ENCODE measurements around the gene HMGN2.

Gene HMGN2

GRCh38 chr1:26516987-26517765, 44.9 kb downstream of the HMGN2 start:
- H3K27me3 ChIP-seq (ENCODE audit: insufficient read depth, poor library complexity, severe bottlenecking) = no peaks in the 10 kb centered on the region
- H3K4me3 ChIP-seq (ENCODE audit: severe bottlenecking) = no peak overlapping the region
- no peaks in the 10 kb centered on the region for H3K36me3 ChIP-seq (ENCODE audit: low read depth)
- H3K9me3 ChIP-seq (ENCODE audit: severe bottlenecking) = no peaks in the 10 kb centered on the region
- H3K4me1 ChIP-seq (ENCODE audit: insufficient read depth, poor library complexity, severe bottlenecking) = no peaks in the 10 kb centered on the region
- TF ChIP-seq CTCF (IDR thresholded peaks at IDR 0.05; ENCODE audit: poor library complexity, severe bottlenecking) = no peak
- no peak overlapping the region for H3K27ac ChIP-seq (ENCODE audit: poor library complexity, severe bottlenecking)
- no peak for ATAC-seq (ENCODE audit: low read depth)
- no peak for DNase-seq (ENCODE audit: low spot score)

DNA sequence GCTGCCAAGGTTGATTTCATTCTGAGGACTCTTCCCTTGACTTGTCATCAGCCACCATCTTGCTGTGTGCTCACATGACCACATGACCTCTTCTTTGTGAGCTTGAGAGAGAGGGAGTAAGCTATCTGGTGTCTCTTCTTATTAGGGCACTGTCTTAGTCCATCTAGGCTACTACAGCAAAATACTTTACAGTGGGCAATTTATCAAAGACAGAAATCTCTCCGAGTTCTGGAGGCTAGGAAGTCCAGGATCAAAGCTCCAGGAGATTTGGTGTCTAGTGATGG, 45.5 kb downstream of the HMGN2 start:
- Histone ChIP-seq H3K27me3 (ENCODE audit: insufficient read depth, poor library complexity, severe bottlenecking) (no peaks in the 10 kb centered on the region), H3K4me1 (ENCODE audit: insufficient read depth, poor library complexity, severe bottlenecking) (no peaks in the 10 kb centered on the region), H3K36me3 (ENCODE audit: low read depth) (no peaks in the 10 kb centered on the region), H3K27ac (ENCODE audit: poor library complexity, severe bottlenecking) (no peak overlapping the region), H3K9me3 (ENCODE audit: severe bottlenecking) (no peaks in the 10 kb centered on the region), H3K4me3 (ENCODE audit: severe bottlenecking) (no peak overlapping the region)
- no peak for TF ChIP-seq CTCF (IDR thresholded peaks at IDR 0.05; ENCODE audit: poor library complexity, severe bottlenecking)
- DNase-seq (ENCODE audit: low spot score) (no peak), ATAC-seq (ENCODE audit: low read depth) (no peak)

- Histone ChIP-seq H3K27ac (ENCODE audit: poor library complexity, severe bottlenecking) (no peak overlapping the region), H3K27me3 (ENCODE audit: insufficient read depth, poor library complexity, severe bottlenecking) (no peaks in the 10 kb centered on the region), H3K9me3 (ENCODE audit: severe bottlenecking) (no peaks in the 10 kb centered on the region), H3K4me3 (ENCODE audit: severe bottlenecking) (no peak overlapping the region), H3K36me3 (ENCODE audit: low read depth) (no peaks in the 10 kb centered on the region), H3K4me1 (ENCODE audit: insufficient read depth, poor library complexity, severe bottlenecking) (no peaks in the 10 kb centered on the region)
- DNase-seq (ENCODE audit: low spot score) = no peak
- no peak for ATAC-seq (ENCODE audit: low read depth)
- TF ChIP-seq CTCF (IDR thresholded peaks at IDR 0.05; ENCODE audit: poor library complexity, severe bottlenecking) = no peak
These were observed 46.1 kb downstream of the HMGN2 start for GRCh38 chr1:26518355-26518754.

- Histone ChIP-seq H3K4me3 (ENCODE audit: severe bottlenecking) (no peak overlapping the region), H3K9me3 (ENCODE audit: severe bottlenecking) (no peaks in the 10 kb centered on the region), H3K36me3 (ENCODE audit: low read depth) (no peaks in the 10 kb centered on the region), H3K27me3 (ENCODE audit: insufficient read depth, poor library complexity, severe bottlenecking) (no peaks in the 10 kb centered on the region), H3K27ac (ENCODE audit: poor library complexity, severe bottlenecking) (no peak overlapping the region), H3K4me1 (ENCODE audit: insufficient read depth, poor library complexity, severe bottlenecking) (peaks cover 11% of the 10 kb centered on the region)
- no peak for TF ChIP-seq CTCF (IDR thresholded peaks at IDR 0.05; ENCODE audit: poor library complexity, severe bottlenecking)
- DNase-seq (ENCODE audit: low spot score) (no peak), ATAC-seq (ENCODE audit: low read depth) (no peak)
These were observed 48.1 kb downstream of the HMGN2 start for GRCh38 chr1:26520339-26520738.

- Histone ChIP-seq H3K4me3 (ENCODE audit: severe bottlenecking) (no peak overlapping the region), H3K36me3 (ENCODE audit: low read depth) (no peaks in the 10 kb centered on the region), H3K4me1 (ENCODE audit: insufficient read depth, poor library complexity, severe bottlenecking) (peaks cover 11% of the 10 kb centered on the region), H3K27me3 (ENCODE audit: insufficient read depth, poor library complexity, severe bottlenecking) (no peaks in the 10 kb centered on the region), H3K27ac (ENCODE audit: poor library complexity, severe bottlenecking) (no peak overlapping the region), H3K9me3 (ENCODE audit: severe bottlenecking) (no peaks in the 10 kb centered on the region)
- DNase-seq (ENCODE audit: low spot score) (no peak), ATAC-seq (ENCODE audit: low read depth) (no peak)
- no peak for TF ChIP-seq CTCF (IDR thresholded peaks at IDR 0.05; ENCODE audit: poor library complexity, severe bottlenecking)
These were observed 49.4 kb downstream of the HMGN2 start for GRCh38 chr1:26521669-26522030.

Measured in RWPE2 (cell line).